Right lobe of liver (tissue), 4 donors: Measurements from ENCODE around the gene OR8B3.

Experiments
- POLR2A ChIP-seq: fragments of 450-650 bp; IDR thresholded peaks from one replicate; pipeline ENCODE4 v1.6.1; 2017; ENCODE audit warnings: antibody characterized with exemption, mild to moderate bottlenecking
- TF ChIP-seq, protein P1 (sequence below), 4 donors: fragments of 200-600 bp in 3 of 4; fragments of 450-650 bp in 1 of 4; IDR thresholded peaks; one replicate each; pipeline versions ENCODE4 v1.5.1 to v1.8.0; 2016 to 2022; ENCODE audit warnings: antibody characterized with exemption in 4 of 4, mild to moderate bottlenecking in 2 of 4
- donor health status: DM: no; HTN: no; CAD: no.
- donor health status: DM: no; HTN: no; CAD: no.
- donor health status: DM: no; HTN: yes; CAD: no.

- TF ChIP-seq POLR2A, result no peak
- TF ChIP-seq, protein P1, sequence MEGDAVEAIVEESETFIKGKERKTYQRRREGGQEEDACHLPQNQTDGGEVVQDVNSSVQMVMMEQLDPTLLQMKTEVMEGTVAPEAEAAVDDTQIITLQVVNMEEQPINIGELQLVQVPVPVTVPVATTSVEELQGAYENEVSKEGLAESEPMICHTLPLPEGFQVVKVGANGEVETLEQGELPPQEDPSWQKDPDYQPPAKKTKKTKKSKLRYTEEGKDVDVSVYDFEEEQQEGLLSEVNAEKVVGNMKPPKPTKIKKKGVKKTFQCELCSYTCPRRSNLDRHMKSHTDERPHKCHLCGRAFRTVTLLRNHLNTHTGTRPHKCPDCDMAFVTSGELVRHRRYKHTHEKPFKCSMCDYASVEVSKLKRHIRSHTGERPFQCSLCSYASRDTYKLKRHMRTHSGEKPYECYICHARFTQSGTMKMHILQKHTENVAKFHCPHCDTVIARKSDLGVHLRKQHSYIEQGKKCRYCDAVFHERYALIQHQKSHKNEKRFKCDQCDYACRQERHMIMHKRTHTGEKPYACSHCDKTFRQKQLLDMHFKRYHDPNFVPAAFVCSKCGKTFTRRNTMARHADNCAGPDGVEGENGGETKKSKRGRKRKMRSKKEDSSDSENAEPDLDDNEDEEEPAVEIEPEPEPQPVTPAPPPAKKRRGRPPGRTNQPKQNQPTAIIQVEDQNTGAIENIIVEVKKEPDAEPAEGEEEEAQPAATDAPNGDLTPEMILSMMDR (IDR thresholded peaks at IDR 0.05), result no peak
Measured at GRCh38 chr11:124405581-124405980, 6.8 kb upstream of the OR8B3 start.
